WERI-Rb-1 (cell line): ENCODE results near the gene ANO1.
A peak's percentile ranks its signal among the peaks of the same experiment; 100 is the strongest.

Experiments
- DNase-seq: peaks from one replicate; pipeline ENCODE4 v3.0.0-alpha.2; 2020
- H3K27ac ChIP-seq: fragments of 250-450 bp; sonication (Bioruptor Pico); 2 replicates; pipeline ENCODE4 v1.5.1; 2020; ENCODE audit warnings: mild to moderate bottlenecking, moderate library complexity
- H3K27me3 ChIP-seq: fragments of 250-450 bp; sonication (Bioruptor Pico); 2 replicates; pipeline ENCODE4 v1.5.1; 2021; ENCODE audit warnings: mild to moderate bottlenecking, low read depth, moderate library complexity; ENCODE audit not compliant: insufficient read depth, severe bottlenecking
- H3K36me3 ChIP-seq: fragments of 250-450 bp; sonication (Bioruptor Pico); 2 replicates; pipeline ENCODE4 v1.5.1; 2020; ENCODE audit warnings: mild to moderate bottlenecking, moderate library complexity
- H3K4me3 ChIP-seq: 2 replicates; pipeline ENCODE4 v1.5.1; 2011; ENCODE audit warnings: low read depth, mild to moderate bottlenecking, control low read depth, low read length
- H3K9me3 ChIP-seq: fragments of 250-450 bp; sonication (Bioruptor Pico); 2 replicates; pipeline ENCODE4 v1.5.1; 2021; ENCODE audit warnings: mild to moderate bottlenecking, moderate library complexity; ENCODE audit not compliant: severe bottlenecking
- TF ChIP-seq, protein P1 (sequence below): IDR thresholded peaks from 2 replicates; pipeline ENCODE4 v1.5.1; 2011; ENCODE audit warnings: low read depth, mild to moderate bottlenecking, control low read depth, inconsistent platforms, low read length

ANO1 gene

DNA sequence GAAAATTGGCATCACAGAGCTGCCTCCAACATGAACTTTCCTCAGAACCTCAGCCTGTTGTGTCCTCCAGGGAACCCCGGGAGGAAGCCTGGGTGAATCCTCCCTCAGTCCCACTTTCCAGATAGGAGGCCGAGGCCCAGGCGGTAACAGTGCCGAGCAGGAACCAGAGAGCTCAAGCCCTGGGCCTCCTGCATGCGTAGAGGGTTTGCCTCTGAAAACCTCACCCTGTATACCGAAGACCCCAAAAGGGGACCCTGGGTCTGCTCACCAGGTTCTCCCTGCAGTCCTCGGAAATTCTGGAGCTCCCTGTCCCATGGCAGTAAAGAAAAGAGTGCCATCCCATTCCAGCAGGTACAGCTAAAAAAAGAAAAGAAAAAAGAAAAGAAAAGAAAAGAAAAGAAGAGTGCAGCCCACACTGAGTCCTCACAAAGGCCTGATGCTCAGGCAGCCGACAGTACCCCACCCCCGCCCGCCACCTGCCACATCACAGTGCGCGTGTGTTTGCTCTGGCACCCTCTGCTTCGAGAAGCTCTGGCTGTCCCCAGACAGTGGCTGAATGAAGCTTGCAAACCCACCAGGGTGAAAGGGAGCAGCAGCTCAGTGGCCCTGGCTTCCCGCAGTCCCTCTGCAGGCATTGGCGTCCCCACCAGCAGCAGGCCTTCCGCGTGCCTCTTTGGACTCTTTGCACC lies 96.6 kb downstream of the ANO1 start:
- H3K27ac ChIP-seq = peak overlapping the region; percentile 64
- no peaks in the 10 kb centered on the region for H3K36me3 ChIP-seq
- TF ChIP-seq, protein P1, sequence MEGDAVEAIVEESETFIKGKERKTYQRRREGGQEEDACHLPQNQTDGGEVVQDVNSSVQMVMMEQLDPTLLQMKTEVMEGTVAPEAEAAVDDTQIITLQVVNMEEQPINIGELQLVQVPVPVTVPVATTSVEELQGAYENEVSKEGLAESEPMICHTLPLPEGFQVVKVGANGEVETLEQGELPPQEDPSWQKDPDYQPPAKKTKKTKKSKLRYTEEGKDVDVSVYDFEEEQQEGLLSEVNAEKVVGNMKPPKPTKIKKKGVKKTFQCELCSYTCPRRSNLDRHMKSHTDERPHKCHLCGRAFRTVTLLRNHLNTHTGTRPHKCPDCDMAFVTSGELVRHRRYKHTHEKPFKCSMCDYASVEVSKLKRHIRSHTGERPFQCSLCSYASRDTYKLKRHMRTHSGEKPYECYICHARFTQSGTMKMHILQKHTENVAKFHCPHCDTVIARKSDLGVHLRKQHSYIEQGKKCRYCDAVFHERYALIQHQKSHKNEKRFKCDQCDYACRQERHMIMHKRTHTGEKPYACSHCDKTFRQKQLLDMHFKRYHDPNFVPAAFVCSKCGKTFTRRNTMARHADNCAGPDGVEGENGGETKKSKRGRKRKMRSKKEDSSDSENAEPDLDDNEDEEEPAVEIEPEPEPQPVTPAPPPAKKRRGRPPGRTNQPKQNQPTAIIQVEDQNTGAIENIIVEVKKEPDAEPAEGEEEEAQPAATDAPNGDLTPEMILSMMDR = no peak
- peak; percentile 61 for DNase-seq
- no peaks in the 10 kb centered on the region for H3K9me3 ChIP-seq
- H3K4me3 ChIP-seq = no peak overlapping the region
- H3K27me3 ChIP-seq = no peaks in the 10 kb centered on the region

DNA sequence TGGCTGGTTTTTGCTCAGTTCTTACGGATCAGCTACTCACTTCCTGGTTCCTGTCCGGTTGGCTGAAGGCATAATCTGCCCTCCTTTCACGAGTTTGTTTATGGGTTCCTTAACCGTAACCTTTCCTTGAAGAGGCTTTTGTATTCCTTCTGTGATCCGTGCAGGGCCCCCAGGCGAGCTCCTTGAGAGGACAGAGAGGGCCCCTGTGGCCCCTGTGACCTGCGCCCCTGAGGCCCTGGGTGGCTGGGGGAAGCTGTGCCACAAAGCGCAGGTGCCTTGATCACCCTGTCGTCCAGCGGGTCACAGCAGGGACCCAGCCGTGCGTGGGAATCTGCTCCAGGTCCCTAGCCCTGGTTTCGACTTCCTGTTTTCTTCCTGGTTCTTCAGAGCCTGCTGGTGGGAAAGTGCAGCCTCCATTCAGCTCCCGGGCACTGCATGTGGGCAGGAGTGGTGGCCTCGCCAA lies 97.2 kb downstream of the ANO1 start:
- Histone ChIP-seq H3K36me3 (no peaks in the 10 kb centered on the region), H3K27me3 (no peaks in the 10 kb centered on the region), H3K27ac (peak overlapping the region; percentile 64), H3K9me3 (no peaks in the 10 kb centered on the region), H3K4me3 (no peak overlapping the region)
- TF ChIP-seq, protein P1 = no peak
- no peak for DNase-seq

DNA sequence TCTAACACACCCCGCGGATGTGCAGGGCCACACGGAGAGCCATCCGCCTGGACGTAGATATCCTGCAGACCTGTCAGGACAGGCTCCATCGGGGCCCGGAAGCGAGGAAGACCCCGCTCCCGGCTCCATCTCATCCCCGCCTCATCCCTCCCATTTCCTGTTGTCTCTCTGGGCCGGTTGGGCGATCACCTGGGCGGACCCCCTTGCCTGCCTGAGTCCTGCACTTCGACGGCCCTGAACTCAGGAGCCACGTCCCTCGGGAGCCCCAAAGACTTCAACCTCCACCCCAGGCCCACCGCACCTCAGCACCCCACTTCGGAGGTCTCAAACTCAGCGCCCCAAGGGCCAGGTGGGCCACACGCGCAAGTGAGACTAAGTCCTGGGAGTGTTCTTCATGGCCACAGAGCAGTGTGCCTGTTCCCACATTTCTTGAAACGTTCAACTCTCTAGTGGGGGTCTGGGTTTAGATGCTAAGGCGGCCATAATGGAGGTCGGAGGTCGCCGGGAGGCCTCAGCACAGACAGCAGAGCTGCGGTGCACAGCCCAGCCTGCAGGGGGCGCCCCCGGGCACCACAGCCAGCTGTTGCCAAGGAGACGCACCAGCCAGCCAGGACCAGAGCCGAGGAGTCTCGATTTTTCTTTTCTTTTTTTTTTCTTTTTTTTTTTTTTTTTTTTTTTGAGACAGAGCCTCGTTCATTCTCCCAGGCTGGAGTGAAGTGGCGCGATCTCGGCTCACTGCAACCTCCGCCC lies 99.0 kb downstream of the ANO1 start:
- H3K4me3 ChIP-seq = no peak overlapping the region
- TF ChIP-seq, protein P1 = peak; percentile 76

DNA sequence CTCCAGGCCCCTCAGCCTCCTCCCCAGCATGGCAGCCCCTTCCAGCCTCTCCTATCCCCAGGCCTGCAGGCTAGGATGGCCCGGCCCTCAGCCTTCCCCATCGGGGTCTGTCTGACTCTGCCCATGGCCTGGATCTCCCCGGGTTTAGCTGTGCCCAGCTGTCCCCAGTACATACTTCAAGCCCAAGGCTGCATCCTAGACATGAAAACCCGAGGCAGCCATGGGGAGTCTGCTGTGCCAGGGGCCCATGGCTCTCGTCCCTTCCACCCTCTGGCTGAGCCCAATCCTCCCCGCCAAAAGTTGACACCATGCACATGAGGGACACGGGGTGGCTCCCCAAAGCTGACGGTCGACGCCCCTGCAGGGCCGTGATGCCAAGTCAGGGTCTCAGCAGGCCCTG lies 102.8 kb downstream of the ANO1 start:
- H3K27ac ChIP-seq = no peak overlapping the region
- DNase-seq = no peak
- no peak overlapping the region for H3K4me3 ChIP-seq
- H3K27me3 ChIP-seq = no peaks in the 10 kb centered on the region
- H3K36me3 ChIP-seq = no peaks in the 10 kb centered on the region
- no peaks in the 10 kb centered on the region for H3K9me3 ChIP-seq
- TF ChIP-seq, protein P1 = no peak

More for the DNA sequence above, 99.0 kb downstream of the ANO1 start:
- DNase-seq = peak; percentile 51
- no peaks in the 10 kb centered on the region for H3K36me3 ChIP-seq
- H3K27ac ChIP-seq = no peak overlapping the region
- H3K9me3 ChIP-seq = no peaks in the 10 kb centered on the region
- H3K27me3 ChIP-seq = no peaks in the 10 kb centered on the region

DNA sequence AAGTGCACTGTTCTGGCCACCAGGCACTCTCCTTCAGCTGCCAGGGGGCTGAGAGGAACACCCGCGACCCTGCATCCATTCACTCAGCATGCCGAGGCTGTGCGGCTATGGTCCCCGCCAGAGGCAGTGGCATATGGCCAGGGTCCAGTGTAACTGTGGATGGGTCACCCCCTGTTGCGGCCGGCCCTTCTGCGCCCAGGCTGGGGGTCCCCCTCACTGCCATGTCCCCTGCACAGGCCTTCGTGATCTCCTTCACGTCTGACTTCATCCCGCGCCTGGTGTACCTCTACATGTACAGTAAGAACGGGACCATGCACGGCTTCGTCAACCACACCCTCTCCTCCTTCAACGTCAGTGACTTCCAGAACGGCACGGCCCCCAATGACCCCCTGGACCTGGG lies 104.1 kb downstream of the ANO1 start:
- no peaks in the 10 kb centered on the region for H3K27me3 ChIP-seq
- TF ChIP-seq, protein P1 = no peak
- no peak overlapping the region for H3K4me3 ChIP-seq
- H3K9me3 ChIP-seq = no peaks in the 10 kb centered on the region
- DNase-seq = no peak
- no peak overlapping the region for H3K27ac ChIP-seq
- no peaks in the 10 kb centered on the region for H3K36me3 ChIP-seq
